ENCODE results near the gene RERE.
"Not testable (repeated sequence)": the region's sequence is repeated elsewhere in the genome, so short reads cannot be mapped to it uniquely, and the experiment has no call there.

Gene RERE

DNA sequence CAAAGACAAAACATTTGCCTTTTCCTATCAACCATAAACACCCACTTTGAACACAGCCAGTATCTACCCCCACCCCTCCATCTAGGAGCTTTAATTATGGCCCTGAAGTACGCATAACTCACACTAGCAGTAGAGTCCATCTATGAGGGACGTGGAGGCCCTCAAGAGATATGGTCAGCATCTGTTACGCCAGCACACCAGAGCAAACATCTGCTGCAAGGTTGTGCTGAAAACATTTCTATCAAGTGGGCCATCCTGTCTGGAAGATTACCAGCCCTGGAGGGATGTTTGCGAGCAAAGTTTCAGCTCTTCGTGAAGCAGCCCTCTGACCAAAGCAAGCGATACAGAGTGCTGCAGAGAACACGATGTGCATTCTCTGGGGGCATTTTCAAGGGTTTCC lies 424.9 kb downstream of the RERE start:
- DNase-seq, result no peak

DNA sequence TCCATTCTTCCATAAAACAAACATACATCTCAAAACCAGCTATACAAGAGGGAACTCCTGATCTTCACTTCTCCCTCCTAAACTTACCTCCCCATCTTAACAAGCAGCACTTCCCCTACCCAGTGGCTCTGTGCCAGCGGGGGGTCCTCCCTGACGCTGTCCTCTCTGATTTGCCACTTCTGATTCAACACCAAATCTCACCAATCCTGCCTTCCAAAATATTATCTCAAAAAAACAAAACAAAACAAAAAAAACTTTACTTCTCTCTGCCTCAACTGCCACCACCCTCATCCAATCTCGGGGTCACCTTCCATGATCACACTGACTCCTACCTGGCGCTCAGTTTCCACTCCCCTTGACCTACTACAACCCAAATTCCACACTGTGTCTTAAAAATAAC lies 426.7 kb downstream of the RERE start:
- no peak for DNase-seq

DNA sequence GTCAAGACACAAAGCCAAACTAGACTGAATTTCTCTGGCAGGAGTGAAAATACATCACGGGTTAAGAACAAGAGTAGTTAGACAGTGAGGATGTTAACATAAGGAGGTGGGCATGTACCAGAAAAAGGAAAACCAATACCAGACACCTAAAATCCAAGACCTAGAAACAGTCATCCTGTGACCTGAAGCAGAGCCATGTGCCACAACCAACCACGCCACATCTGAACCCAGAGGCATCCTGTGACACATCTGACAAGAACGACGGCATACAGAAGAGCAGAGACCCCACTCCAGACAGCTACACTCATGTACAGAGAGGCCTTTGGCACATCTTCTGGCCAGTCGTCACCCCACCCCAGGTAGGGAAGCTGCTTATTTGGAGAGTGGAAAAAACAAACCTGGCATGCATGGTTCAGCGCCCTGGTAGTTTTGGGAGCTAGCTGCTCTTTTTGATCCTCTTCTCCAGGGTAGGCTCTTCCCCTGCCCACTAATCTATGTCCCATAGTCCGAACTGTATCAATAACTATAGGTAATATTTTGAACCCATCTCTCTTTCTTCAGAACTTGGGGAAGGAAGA lies 427.4 kb downstream of the RERE start:
- no peak for DNase-seq

DNA sequence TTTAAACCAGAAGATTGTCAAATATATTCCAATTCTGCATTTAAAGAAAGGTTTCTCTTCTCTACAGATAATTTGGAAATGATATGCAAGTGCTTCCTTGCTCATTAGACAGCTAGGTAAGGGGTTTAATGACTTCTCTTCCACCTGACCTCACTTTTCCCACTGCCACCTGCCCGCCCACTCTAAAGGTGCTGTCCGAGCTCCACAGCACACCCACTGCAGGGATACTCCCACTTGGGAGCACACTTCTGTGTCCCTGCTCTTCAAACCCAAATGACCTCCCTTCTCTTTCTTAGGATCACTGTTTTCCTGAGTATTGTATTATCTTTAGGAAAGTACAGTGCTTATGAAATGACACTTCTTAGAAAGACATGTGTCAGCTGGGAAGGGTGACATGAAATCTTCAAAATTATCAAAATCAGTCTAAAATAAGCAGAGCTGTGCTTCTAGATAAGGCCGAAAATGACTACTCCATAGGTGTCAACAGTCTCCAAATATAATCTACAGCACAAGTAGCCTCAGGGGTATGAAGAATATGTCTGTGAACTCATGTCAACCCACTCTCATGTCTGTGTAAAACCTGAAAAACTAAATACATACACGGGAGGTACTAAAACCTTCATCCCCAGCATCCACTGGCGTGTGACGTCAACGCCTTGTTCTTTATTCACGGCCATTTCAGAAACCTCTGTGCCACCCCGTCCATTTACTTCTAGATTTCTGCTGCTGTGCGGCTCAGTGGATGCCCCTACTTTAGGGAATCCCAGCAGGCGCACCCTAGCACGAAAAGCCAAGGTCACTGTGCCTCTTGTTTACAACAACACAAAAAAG lies 428.5 kb downstream of the RERE start:
- no peak for DNase-seq

DNA sequence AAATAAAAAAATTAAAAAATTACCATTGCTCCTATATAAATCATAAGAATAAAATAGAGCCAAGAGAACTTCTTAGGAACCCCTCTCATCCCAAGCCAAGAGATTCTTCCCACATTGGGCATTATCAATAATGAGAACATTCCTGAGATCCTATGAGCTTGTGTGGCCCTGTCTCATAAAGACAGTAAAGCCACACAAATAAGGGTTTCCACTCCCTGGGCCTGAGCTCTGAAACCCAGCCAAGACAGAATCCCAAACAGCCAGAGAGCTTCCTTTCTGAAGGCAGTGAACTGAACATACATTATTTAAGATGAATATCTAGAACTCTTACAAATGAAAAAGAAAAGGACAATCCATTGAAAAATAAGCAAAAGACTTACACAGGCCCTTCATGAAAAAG lies 431.2 kb downstream of the RERE start:
- no peak for DNase-seq

DNA sequence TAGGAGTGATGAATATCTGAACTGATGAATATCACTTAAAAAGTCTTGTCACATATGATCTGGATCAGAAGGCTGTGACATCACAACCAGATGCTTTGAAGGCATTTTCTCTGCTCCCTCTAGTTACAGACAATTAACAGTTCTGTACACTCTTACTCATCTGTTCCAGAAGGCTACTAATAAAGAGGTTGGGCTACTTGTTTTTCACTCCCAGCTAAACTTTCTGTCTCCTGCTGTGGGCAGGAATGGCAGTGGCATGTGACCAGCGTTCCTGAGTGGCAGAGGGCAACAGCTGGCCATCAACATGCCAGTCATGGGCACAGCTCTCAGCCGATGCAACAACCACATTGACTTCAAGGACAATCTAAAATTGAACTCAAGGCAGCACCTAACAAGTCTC lies 432.9 kb downstream of the RERE start:
- no peak for DNase-seq

DNA sequence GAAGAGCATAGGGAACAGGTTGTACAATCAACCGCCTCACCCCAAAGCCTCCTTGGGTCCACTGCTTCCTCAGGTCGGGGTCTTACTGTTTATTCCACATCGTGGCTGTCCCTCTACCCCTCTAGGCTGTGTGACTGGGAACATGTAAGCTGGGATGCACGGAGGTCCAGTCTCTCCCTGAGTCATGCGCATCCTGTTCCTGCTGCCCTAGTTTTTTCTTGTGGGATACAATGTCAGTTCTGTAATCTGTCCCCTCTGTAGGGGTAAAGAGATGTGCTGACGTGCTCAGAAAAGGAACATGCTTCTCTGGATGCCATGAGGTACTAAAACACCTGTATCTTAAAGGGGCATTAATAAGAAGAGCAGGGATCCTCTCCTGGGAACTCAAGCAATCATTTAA lies 433.4 kb downstream of the RERE start:
- no peak for DNase-seq

DNA sequence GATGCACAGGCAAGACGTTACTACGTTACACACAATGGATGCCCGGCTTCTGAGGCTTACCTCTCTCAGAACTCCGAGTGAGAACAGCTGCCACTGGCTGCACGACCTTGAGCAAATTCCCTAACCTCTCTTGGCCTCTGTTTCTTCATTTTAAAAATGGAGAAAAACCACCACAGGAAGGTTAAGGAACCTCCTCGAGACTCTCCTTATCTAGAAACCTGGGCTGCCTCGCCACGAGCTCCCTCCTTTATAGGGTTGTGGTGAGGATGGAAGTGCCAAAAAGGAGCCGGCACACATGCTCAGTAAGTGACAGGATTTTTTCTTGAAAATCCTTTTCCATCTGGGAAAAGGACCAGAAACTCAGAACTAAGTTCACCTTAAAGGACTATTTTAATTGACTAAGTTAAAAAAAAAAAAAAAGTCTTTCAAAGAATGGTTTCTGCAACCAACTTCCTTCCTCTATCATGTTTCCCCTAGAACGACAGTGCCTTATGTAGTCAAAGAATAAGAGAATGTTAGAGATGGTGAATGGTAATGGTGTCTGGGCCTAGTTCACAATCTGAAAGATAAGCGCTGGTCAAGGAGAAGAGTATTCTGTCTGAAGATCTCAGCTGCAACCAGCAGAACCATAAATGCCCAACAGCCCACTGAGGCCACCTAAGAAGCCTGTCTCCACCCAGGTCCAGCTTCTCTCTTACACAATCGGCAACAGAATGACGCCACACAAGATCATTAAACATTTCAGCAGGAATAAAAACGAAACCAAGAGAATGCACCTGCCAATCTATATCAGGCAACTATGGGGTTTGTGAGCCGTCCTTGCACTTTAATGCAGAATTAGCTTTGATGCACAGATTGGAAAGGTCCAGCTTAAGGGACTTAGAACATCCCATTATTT lies 434.6 kb downstream of the RERE start:
- no peak for DNase-seq

DNA sequence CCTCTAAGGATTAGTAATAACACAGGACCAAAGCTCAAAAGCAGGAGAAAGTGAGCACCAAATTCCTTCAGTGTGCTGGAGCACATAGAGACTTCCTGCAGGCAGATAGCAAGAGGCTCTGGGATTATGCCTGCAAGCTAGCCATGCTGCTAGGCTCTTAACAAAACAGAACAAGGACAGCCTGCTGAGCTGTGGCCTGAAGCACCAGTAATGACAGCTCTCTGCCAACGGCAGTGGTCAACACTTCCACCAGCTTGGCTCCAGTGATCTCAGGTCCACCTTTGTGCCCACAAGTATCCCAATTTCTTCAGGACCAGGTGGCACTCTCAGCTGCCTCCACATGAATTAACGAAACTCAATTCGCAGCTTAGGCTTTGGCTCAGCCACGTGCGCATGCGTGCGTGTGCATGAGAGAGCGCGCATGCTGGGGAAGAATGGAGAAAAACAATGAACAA lies 435.4 kb downstream of the RERE start:
- no peak for DNase-seq

DNA sequence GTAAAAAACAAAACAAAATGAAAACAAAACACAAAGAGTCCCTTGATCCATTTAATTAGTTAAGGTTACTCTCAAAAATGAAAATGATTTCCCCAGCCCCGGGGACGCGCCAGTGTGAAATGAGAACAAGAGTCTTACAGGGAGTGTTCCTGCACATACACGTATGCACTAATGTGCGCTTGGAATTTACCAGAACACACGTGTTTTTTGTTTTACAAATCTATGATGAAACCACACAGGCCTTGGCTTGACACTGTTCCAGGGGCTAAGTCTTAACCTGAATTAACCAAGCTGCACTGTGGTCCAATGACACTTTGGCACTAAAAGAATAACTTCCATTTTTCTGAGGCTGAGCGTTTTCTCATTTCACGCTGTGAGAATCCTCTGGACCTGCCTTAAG lies 435.8 kb downstream of the RERE start:
- DNase-seq, result no peak

DNA sequence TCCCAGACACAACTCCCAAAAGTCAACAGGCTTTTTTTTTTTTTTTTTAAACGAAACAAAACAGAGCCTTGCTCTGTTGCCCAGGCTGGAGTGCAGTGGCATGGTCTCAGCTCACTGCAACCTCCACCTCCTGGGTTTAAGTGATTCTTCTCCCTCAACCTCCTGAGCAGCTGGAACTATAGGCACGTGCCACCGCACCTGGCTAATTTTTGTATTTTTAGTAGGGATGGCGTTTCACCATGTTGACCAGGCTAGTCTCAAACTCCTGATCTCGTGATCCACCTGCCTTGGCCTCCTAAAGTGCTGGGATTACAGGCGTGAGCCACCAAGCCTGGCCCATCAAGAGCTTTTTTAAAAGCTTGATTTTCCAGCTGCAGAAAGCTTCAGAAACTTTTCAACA lies 437.1 kb downstream of the RERE start:
- not testable (repeated sequence) for DNase-seq

DNA sequence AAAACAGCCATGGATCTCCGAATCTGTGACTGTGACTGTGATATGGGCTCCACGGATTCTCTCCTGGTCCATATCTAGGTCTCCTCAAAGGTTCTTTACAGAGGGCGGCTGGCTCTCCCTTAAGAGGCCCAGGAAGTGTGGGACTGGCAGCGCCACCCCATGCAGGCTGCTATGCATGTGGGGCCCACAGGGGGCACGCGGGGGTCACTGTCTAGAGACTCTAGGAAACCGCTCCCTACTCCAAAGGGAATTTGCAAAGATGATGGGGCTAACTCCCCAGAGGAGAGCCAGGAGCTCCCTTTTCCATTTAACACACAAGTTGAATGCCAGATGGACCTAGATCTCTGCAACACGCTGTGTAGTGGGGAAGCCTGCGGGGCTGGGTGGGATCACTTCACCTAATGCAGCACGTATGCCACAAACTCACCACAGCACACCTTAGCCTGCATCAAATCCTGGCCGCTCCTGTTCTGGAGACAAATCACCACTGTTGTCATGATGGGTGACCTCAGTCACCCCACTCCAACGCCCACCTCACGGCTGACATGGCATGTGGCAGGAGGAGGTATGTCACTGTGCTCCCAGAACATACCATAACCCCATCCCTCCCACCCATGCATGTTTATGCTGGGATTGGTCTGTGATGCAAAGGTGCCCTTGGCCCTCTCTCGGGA lies 437.8 kb downstream of the RERE start:
- DNase-seq, result no peak

DNA sequence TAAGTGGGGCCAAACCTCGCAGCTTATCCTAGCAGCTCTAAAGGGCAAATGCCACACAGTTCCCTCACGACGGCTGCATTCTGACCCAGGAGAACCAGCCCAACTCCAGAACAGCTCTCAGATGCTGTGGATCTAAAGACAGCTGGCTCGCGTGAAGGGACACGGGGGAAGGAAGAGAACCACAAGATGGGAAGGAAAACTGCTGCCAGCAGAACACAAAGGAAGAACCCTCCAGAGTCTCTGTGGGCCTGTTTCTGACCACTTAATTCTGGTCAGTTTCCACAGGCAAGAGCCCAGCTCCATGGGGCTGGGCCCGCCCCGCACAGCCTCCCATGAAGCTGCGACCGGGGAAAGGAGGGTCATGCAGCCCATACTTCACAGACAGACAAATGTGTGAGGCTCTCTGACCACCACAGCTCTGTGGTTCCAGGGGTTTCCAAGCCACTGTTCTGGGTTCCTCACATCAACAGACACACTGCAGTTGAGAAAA lies 438.4 kb downstream of the RERE start:
- DNase-seq, result no peak

DNA sequence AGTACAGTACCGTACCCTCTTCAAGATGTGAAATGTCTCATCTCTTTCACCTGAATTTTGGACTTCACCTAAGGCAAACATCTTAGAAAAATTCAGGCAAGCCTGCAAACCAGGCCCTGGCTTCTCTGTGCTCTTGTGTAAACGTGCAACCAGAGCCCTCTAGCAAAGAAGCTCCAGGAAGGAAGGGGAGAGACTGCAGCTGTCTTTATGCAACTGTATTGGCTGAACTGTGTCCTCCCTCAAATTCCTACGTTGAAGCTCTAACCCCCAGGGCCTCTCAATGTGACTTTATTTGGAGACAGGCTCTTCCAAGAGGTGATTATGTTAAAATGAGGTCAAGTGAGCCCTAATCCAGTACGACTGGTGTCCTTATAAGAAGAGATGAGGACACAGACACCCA lies 439.3 kb downstream of the RERE start:
- DNase-seq, result no peak

DNA sequence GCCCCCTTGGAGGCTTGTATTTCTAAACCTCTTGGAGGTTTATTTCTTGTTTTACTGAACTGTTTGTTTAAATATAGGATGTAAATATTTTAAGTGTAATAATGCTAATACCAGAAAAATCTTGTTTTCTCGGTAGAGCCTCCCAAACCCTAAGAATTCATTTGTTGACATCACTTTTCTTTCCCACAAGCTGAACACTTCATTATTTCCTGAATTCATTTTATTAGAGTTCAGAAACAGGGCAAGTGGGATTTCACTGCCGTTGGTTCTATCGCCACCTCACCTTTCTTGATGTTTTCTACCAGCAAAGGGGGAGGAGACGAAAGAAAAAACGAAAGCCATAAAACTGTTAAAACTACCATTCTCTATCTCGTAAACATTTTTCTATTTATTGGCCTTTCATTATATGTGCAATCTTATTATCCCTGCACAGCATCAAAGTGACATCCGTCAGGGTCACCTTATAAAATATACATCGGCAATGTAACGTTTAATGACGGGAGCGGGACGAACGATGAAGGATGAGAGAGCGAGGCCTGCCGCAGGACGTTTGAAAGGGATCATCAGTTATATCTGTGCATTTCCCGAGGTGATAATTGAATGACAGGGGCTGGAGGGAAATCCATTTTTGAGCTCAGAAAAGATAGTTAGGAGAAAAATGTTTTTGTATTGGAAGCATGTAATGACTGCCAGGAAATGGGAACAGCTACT lies 440.0 kb downstream of the RERE start:
- no peak for DNase-seq

DNA sequence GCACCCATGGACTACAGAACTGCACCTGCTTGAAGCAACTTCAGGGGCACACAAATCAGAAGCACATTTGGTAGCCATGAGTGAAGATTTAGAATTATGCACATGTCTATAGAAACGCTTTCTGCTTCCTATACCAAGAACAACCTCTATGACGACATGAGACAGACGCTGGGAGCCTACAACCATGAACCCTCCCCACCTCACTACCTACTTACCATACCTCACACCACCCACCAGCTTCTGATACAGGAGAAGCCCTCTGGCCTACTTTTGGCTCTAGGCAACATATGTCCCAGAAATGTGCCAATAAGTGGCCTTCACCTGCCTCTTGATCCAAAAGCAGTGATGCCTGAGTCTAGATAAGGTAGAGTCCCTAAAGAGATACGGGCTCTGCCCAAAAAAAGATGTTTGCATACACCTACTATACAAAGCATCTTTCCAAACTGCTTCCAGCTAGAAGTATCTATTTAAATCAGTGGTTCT lies 441.0 kb downstream of the RERE start:
- no peak for DNase-seq

DNA sequence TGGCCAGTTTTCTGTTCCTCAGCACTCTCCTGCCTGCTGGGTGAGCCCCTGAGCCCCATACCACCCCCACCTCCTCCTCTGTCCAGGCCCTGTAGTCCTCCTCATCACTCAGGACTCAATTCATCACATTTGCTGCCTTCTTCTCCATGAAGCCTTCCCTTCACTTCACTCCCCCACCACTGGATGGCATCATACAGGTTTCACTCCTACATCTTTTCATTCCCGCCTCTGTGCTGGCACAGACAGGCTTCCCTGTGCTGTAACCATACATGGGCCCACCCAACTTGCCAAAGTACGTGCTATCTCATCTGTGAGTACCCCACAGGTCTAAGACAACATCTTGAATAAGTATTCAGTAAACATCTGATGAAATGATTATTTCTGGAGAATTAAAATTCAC lies 442.6 kb downstream of the RERE start:
- DNase-seq, result no peak

DNA sequence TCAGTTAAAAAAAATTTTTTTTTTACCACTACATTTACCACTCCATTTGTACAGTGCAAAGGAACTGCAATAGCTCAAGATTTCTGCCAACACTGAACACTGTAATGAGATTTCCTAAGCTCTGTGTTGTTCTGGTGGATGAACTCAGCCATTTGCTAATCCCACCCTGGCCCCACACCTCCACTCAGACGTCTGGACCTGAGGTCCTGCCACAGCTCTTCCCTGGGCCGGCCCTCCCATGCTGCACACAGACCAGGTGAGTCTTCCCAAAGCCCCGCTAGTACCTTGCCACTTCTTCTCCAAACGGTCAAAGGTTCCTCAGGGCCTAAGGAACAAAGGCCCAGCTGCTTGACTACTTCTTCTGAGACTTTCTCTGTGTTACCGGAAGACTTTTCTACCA lies 443.1 kb downstream of the RERE start:
- DNase-seq, result no peak

DNA sequence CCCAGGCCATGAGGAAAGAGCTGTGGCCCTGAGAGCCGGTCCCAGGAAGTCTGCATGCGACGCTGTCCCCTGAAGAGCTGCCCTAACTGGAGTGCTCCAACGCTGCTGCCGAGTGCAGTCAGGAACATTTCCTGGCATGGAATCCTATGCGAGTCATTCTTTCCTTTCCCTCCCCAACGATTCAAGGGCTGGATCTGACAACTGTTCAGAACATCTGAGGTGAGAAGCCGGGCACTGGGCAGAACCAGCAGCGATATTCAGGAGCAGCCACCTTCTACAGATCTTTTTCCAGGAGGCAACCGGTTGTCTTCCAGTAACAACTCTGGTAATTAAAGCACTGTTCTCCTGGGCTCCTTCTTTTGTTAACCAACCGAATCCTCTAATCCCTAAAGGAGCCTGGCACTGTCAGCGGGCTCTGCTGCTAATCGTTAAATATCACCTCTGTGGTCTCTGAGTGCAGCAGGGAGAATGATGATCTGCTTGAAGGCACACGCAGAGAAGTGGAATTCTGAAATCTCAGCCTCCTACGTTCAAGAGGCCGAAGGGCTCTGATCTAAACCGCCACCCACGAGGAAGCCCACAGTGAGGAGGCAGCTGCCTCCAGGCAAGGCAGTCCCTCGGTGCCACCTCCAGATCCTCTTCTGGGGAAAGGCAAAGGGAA lies 443.7 kb downstream of the RERE start:
- no peak for DNase-seq

DNA sequence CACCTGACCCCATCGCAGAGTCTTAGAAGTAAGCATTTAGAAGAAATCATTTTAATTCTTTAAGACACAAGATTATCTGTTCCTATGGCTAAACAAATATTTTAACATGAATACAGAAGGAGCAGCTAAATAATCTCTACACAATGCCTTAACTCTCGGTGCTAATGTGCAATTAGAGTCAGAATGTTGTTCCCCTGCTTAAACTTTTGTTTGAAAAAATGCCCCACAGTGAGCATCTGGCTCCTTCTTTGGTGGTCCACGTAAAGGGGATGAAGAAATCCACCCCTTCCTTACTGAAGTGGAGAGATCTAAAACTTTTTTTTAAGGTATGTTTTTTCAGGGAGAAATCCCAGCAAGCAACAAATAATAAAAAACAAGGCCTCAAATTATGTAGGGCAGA lies 444.3 kb downstream of the RERE start:
- no peak for DNase-seq

DNA sequence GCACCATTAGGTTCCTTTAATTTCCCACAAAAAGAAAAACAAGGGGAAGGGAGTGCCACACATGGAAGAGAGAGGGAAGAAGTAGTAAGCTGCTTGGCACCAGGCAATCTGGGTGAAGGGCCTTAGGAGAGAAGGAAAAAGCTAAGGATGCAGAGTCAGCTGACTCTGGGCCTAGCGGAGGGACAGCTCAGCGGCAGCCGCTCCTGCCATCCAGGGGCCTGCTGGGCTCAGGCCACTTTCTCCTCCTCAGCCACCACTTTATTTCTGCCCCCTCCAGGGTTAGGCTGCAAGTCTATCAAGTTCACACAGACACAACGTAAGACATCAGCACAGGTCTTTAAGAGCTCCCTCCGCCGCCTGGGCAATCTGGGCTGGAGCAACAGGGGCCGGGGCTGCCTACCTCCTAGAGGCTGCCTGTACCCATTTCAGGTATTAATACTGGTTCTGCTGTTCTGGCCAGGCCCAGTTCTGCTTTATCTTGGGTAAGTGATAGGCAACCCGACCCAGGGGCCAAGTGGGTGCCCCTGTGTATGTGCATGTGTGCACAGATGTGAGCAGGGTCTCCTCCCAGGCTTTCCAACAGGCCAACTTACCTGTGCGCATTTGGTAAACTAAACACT lies 446.0 kb downstream of the RERE start:
- no peak for DNase-seq

Data from effector CD8-positive, alpha-beta T cell (primary cell).